Prostate gland (tissue), 2 donors: ENCODE results near the gene RPL13.

Experiments used
- CTCF ChIP-seq, 4 experiments: fragments of 200-600 bp in 2 of 4; fragments of 450-650 bp in 2 of 4; sonication (generic) in 2 of 4; IDR thresholded peaks; 1 replicate in 3 of 4; 2 replicates in 1 of 4; pipeline ENCODE4 v1.5.1; 2016 to 2019; ENCODE audit warnings: antibody characterized with exemption in 4 of 4, mild to moderate bottlenecking in 2 of 4, moderate library complexity in 2 of 4
- POLR2A ChIP-seq: fragments of 450-650 bp; IDR thresholded peaks from one replicate; pipeline ENCODE4 v1.6.1; 2016; ENCODE audit warnings: antibody characterized with exemption, mild to moderate bottlenecking
- POLR2AphosphoS5 ChIP-seq: sonication (generic); formaldehyde crosslinking; IDR thresholded peaks from one replicate; pipeline ENCODE4 v1.6.1; 2017; ENCODE audit warnings: antibody characterized with exemption

- TF ChIP-seq CTCF (IDR thresholded peaks at IDR 0.05) (no peak), POLR2A (no peak), POLR2AphosphoS5 (no peak)
These were observed 6.1 kb upstream of the RPL13 start for GRCh38 chr16:89554343-89554742.
